OCI-LY1 (cell line): ENCODE data around the gene HGS.

Experiments
- H2AFZ ChIP-seq: fragments of 200-600 bp; sonication (generic), shearing (Covaris generic); 2 replicates; pipeline ENCODE4 v1.6.0; 2014; ENCODE audit warnings: antibody characterized with exemption, mild to moderate bottlenecking, low read length
- H3F3A ChIP-seq: fragments of 200-600 bp; sonication (generic), shearing (Covaris generic); 2 replicates; pipeline ENCODE4 v1.6.0; 2014; ENCODE audit warnings: mild to moderate bottlenecking, antibody characterized with exemption, low read length, moderate library complexity; ENCODE audit not compliant: insufficient read depth
- H3K27ac ChIP-seq: fragments of 200-600 bp; sonication (generic); 2 replicates; pipeline ENCODE4 v1.5.1; 2014; ENCODE audit warnings: low read length, mixed run types, mild to moderate bottlenecking, low read depth; ENCODE audit not compliant: poor library complexity, severe bottlenecking
- H3K27me3 ChIP-seq: fragments of 200-600 bp; sonication (generic); 2 replicates; pipeline ENCODE4 v1.6.0; 2014; ENCODE audit warnings: antibody characterized with exemption, mild to moderate bottlenecking, low read length, moderate library complexity; ENCODE audit not compliant: insufficient read depth
- H3K36me3 ChIP-seq: fragments of 200-600 bp; sonication (generic); 2 replicates; pipeline ENCODE4 v1.6.1; 2014; ENCODE audit warnings: mild to moderate bottlenecking, antibody characterized with exemption, low read length, moderate library complexity, mixed read lengths; ENCODE audit not compliant: insufficient read depth
- H3K4me1 ChIP-seq: fragments of 200-600 bp; sonication (generic); 2 replicates; pipeline ENCODE4 v1.5.1; 2014; ENCODE audit warnings: mild to moderate bottlenecking, low read length, moderate library complexity; ENCODE audit not compliant: insufficient read depth, severe bottlenecking
- H3K4me2 ChIP-seq: fragments of 200-600 bp; sonication (generic), shearing (Covaris generic); 2 replicates; pipeline ENCODE4 v1.6.1; 2014; ENCODE audit warnings: low read length
- H3K4me3 ChIP-seq: fragments of 200-600 bp; sonication (generic); 2 replicates; pipeline ENCODE4 v1.5.1; 2014; ENCODE audit warnings: low read length, low read depth, mild to moderate bottlenecking, mixed read lengths; ENCODE audit not compliant: poor library complexity, severe bottlenecking
- H3K79me2 ChIP-seq: fragments of 200-600 bp; shearing (Covaris generic); 2 replicates; pipeline ENCODE4 v1.6.1; 2016; ENCODE audit warnings: mixed run types, low read length, mixed read lengths; ENCODE audit not compliant: insufficient read depth
- H3K9ac ChIP-seq: fragments of 200-600 bp; sonication (generic), shearing (Covaris generic); 2 replicates; pipeline ENCODE4 v1.6.1; 2014; ENCODE audit warnings: mild to moderate bottlenecking, low read length, mixed read lengths
- H3K9me2 ChIP-seq: fragments of 200-600 bp; sonication (generic), shearing (Covaris generic); 2 replicates; pipeline ENCODE4 v1.6.1; 2014; ENCODE audit warnings: low read depth, mild to moderate bottlenecking, low read length, mixed read lengths
- H3K9me3 ChIP-seq: fragments of 200-600 bp; shearing (Covaris generic); 2 replicates; pipeline ENCODE4 v1.6.1; 2014; ENCODE audit warnings: low read length, mixed read lengths
- H4K20me1 ChIP-seq: fragments of 200-600 bp; sonication (generic), shearing (Covaris generic); 2 replicates; pipeline ENCODE4 v1.6.0; 2016; ENCODE audit warnings: mild to moderate bottlenecking, low read length; ENCODE audit not compliant: insufficient read depth
- EZH2 ChIP-seq: fragments of 200-600 bp; sonication (generic), shearing (Covaris generic); IDR thresholded peaks from 2 replicates; pipeline ENCODE4 v1.8.0; 2017; ENCODE audit warnings: borderline replicate concordance, mixed run types, mild to moderate bottlenecking, antibody characterized with exemption, low read length, moderate library complexity, mixed read lengths
- TF ChIP-seq, protein P1 (sequence below): fragments of 200-600 bp; sonication (generic), shearing (Covaris generic); IDR thresholded peaks from 2 replicates; pipeline ENCODE4 v1.5.1; 2017; ENCODE audit warnings: mild to moderate bottlenecking, antibody characterized with exemption, low read length, moderate library complexity, mixed read lengths

Gene HGS

DNA sequence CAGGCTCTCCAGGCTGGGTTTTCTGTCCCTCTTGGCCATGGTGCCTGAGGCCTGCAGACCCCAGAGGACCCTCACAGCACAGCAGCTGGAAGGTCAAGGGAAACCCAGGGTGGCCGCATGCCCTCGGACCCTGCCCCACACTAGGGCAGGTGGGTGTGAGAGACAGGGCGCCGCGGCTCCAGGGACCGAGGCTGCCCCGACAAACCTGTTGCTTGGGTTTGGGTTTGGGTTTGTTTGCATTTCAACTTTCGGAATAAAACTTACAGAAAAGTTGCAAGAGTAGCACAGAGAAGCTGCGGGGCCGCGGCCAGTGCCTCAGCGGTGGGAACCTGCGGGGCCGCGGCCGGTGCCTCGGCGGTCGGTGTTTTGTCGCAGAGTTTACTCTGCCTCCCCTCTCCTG is 7.8 kb downstream of the HGS start:
- Histone ChIP-seq H3K79me2 (no peaks in the 10 kb centered on the region), H2AFZ (no peak overlapping the region), H3K36me3 (peaks cover 93% of the 10 kb centered on the region), H3K4me2 (no peak overlapping the region), H4K20me1 (no peaks in the 10 kb centered on the region), H3K4me1 (no peaks in the 10 kb centered on the region), H3K27ac (no peak overlapping the region), H3K4me3 (no peak overlapping the region), H3K9ac (no peak overlapping the region), H3K9me3 (no peaks in the 10 kb centered on the region), H3F3A (no peaks in the 10 kb centered on the region), H3K9me2 (no peaks in the 10 kb centered on the region), H3K27me3 (no peaks in the 10 kb centered on the region)
- TF ChIP-seq EZH2 = no peak
- TF ChIP-seq, protein P1, sequence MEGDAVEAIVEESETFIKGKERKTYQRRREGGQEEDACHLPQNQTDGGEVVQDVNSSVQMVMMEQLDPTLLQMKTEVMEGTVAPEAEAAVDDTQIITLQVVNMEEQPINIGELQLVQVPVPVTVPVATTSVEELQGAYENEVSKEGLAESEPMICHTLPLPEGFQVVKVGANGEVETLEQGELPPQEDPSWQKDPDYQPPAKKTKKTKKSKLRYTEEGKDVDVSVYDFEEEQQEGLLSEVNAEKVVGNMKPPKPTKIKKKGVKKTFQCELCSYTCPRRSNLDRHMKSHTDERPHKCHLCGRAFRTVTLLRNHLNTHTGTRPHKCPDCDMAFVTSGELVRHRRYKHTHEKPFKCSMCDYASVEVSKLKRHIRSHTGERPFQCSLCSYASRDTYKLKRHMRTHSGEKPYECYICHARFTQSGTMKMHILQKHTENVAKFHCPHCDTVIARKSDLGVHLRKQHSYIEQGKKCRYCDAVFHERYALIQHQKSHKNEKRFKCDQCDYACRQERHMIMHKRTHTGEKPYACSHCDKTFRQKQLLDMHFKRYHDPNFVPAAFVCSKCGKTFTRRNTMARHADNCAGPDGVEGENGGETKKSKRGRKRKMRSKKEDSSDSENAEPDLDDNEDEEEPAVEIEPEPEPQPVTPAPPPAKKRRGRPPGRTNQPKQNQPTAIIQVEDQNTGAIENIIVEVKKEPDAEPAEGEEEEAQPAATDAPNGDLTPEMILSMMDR = no peak

GRCh38 chr17:81693509-81694210 is 9.8 kb downstream of the HGS start:
- no peak overlapping the region for H2AFZ ChIP-seq
- peaks cover 95% of the 10 kb centered on the region for H3K36me3 ChIP-seq
- no peaks in the 10 kb centered on the region for H3F3A ChIP-seq
- no peak overlapping the region for H3K27ac ChIP-seq
- no peaks in the 10 kb centered on the region for H3K27me3 ChIP-seq
- H3K9ac ChIP-seq = no peak overlapping the region
- no peaks in the 10 kb centered on the region for H3K9me2 ChIP-seq
- no peaks in the 10 kb centered on the region for H3K9me3 ChIP-seq
- no peaks in the 10 kb centered on the region for H3K79me2 ChIP-seq
- H4K20me1 ChIP-seq = no peaks in the 10 kb centered on the region
- no peak for TF ChIP-seq EZH2
- TF ChIP-seq, protein P1 = peak; percentile 35; the same call in 1 of the 2 replicates
- no peaks in the 10 kb centered on the region for H3K4me1 ChIP-seq
- no peak overlapping the region for H3K4me2 ChIP-seq
- no peak overlapping the region for H3K4me3 ChIP-seq

DNA sequence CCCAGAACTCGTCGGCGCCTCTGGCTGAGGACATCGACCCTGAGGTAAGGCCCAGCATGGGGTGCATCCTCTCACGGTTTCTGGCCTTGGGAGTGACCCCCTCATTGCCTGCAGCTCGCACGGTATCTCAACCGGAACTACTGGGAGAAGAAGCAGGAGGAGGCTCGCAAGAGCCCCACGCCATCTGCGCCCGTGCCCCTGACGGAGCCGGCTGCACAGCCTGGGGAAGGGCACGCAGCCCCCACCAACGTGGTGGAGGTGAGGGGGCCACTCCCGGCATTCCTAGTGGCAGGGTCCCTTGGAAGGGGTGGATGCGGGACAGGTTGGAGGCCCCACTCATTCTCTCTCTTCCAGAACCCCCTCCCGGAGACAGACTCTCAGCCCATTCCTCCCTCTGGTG is 11.0 kb downstream of the HGS start:
- no peaks in the 10 kb centered on the region for H3K4me1 ChIP-seq
- H2AFZ ChIP-seq = no peak overlapping the region
- H3K27me3 ChIP-seq = no peaks in the 10 kb centered on the region
- H3K9me2 ChIP-seq = no peaks in the 10 kb centered on the region
- no peak overlapping the region for H3K4me2 ChIP-seq
- H3K27ac ChIP-seq = no peak overlapping the region
- H3K9me3 ChIP-seq = no peaks in the 10 kb centered on the region
- no peak overlapping the region for H3K9ac ChIP-seq
- TF ChIP-seq EZH2 = no peak
- TF ChIP-seq, protein P1 = no peak
- H3F3A ChIP-seq = no peaks in the 10 kb centered on the region
- peaks cover 95% of the 10 kb centered on the region for H3K36me3 ChIP-seq
- no peaks in the 10 kb centered on the region for H4K20me1 ChIP-seq
- H3K79me2 ChIP-seq = no peaks in the 10 kb centered on the region
- no peak overlapping the region for H3K4me3 ChIP-seq
